ENCODE data around the gene CCDC32. TPM values are rescaled to one million over a fixed set of nuclear protein-coding genes. Genes with fewer than 3 reads are reported as not detected.

CCDC32 gene
- total and polyA plus RNA-seq, 2 of the 13 experiments (the other 11 are each of a cell fraction or from before 2014, with no cell fraction given) = 10.8 to 23.2 TPM

DNA sequence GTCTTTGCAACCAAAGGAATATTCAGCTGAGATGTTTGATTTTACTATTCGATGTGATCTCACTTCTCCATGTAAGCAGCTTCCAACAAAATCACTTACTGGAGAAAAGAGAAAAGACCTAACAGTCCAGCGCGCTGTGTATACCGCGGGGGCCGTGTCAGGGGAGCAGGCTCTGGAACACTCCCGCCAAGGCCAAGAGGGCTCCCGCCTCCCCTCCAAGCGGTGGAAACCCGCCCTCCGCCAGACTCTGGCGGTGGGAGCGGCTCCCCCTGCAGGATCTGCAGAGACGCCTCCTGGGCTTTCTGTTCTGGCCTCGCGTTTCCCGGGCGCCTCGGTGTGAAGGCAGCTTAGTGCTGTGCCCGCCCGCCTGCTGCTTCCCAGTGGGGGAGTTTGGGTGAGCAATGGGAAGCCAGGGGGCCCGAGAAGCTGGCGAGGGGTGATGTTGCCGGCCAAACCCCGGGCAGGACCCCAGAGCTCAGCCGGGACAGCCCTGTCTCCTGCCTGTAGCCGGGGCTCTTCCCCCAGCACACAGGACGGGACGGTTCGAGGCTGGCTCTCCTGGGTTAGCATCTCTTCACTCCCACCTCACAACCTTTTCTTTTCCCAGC is 57.8 kb downstream of the CCDC32 start (continued):
- TF ChIP-seq, protein P1, sequence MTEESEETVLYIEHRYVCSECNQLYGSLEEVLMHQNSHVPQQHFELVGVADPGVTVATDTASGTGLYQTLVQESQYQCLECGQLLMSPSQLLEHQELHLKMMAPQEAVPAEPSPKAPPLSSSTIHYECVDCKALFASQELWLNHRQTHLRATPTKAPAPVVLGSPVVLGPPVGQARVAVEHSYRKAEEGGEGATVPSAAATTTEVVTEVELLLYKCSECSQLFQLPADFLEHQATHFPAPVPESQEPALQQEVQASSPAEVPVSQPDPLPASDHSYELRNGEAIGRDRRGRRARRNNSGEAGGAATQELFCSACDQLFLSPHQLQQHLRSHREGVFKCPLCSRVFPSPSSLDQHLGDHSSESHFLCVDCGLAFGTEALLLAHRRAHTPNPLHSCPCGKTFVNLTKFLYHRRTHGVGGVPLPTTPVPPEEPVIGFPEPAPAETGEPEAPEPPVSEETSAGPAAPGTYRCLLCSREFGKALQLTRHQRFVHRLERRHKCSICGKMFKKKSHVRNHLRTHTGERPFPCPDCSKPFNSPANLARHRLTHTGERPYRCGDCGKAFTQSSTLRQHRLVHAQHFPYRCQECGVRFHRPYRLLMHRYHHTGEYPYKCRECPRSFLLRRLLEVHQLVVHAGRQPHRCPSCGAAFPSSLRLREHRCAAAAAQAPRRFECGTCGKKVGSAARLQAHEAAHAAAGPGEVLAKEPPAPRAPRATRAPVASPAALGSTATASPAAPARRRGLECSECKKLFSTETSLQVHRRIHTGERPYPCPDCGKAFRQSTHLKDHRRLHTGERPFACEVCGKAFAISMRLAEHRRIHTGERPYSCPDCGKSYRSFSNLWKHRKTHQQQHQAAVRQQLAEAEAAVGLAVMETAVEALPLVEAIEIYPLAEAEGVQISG (CRISPR knock-in tag; IDR thresholded peaks at IDR 0.05) = peak; percentile 40; the same call in 1 of the 2 replicates
- TF ChIP-seq SP2 (CRISPR knock-in tag; IDR thresholded peaks at IDR 0.05) = no peak
- no peak for TF ChIP-seq SYNCRIP (IDR thresholded peaks at IDR 0.05; ENCODE audit: insufficient read depth, low read depth, low read length)
- no peak for TF ChIP-seq ZNF761 (CRISPR knock-in tag; conservative IDR thresholded peaks at IDR 0.05)
- TF ChIP-seq, protein P2, sequence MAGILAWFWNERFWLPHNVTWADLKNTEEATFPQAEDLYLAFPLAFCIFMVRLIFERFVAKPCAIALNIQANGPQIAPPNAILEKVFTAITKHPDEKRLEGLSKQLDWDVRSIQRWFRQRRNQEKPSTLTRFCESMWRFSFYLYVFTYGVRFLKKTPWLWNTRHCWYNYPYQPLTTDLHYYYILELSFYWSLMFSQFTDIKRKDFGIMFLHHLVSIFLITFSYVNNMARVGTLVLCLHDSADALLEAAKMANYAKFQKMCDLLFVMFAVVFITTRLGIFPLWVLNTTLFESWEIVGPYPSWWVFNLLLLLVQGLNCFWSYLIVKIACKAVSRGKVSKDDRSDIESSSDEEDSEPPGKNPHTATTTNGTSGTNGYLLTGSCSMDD (CRISPR knock-in tag; IDR thresholded peaks at IDR 0.05) = no peak
- TF ChIP-seq, protein P3, sequence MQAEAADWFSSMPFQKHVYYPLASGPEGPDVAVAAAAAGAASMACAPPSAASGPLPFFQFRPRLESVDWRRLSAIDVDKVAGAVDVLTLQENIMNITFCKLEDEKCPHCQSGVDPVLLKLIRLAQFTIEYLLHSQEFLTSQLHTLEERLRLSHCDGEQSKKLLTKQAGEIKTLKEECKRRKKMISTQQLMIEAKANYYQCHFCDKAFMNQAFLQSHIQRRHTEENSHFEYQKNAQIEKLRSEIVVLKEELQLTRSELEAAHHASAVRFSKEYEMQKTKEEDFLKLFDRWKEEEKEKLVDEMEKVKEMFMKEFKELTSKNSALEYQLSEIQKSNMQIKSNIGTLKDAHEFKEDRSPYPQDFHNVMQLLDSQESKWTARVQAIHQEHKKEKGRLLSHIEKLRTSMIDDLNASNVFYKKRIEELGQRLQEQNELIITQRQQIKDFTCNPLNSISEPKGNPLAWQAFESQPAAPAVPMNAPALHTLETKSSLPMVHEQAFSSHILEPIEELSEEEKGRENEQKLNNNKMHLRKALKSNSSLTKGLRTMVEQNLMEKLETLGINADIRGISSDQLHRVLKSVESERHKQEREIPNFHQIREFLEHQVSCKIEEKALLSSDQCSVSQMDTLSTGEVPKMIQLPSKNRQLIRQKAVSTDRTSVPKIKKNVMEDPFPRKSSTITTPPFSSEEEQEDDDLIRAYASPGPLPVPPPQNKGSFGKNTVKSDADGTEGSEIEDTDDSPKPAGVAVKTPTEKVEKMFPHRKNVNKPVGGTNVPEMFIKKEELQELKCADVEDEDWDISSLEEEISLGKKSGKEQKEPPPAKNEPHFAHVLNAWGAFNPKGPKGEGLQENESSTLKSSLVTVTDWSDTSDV (CRISPR knock-in tag; IDR thresholded peaks at IDR 0.05) = 0 out of 2 replicates have a peak, but pooled peaks have one; percentile 50
- TF ChIP-seq HDAC1 (CRISPR knock-in tag; IDR thresholded peaks at IDR 0.05) = peak; percentile 51; the same call in 1 of the 2 replicates
- 0 out of 2 replicates have a peak, but pooled peaks have one; percentile 23 for TF ChIP-seq RXRA (CRISPR knock-in tag; IDR thresholded peaks at IDR 0.05)
- peak; percentile 64; the same call in 1 of the 2 replicates for TF ChIP-seq ZNF746 (CRISPR knock-in tag; IDR thresholded peaks at IDR 0.05)
- TF ChIP-seq, protein P4, sequence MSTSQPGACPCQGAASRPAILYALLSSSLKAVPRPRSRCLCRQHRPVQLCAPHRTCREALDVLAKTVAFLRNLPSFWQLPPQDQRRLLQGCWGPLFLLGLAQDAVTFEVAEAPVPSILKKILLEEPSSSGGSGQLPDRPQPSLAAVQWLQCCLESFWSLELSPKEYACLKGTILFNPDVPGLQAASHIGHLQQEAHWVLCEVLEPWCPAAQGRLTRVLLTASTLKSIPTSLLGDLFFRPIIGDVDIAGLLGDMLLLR (CRISPR knock-in tag; IDR thresholded peaks at IDR 0.05) = 0 out of 2 replicates have a peak, but pooled peaks have one; percentile 61
- no peak for TF ChIP-seq FIP1L1 (IDR thresholded peaks at IDR 0.05; ENCODE audit: borderline replicate concordance, insufficient read depth, low read depth, low read length)
- no peak for TF ChIP-seq NFYB (CRISPR knock-in tag; IDR thresholded peaks at IDR 0.05)
- peak; percentile 39; the same call in 1 of the 2 replicates for TF ChIP-seq POGZ (CRISPR knock-in tag; IDR thresholded peaks at IDR 0.05)
- TF ChIP-seq, protein P5, sequence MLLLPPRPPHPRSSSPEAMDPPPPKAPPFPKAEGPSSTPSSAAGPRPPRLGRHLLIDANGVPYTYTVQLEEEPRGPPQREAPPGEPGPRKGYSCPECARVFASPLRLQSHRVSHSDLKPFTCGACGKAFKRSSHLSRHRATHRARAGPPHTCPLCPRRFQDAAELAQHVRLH (CRISPR knock-in tag; IDR thresholded peaks at IDR 0.05; ENCODE audit: borderline replicate concordance, low read depth) = no peak
- peak; percentile 18; the same call in 1 of the 2 replicates for TF ChIP-seq SMC3 (IDR thresholded peaks at IDR 0.05; ENCODE audit: low read length)
- TF ChIP-seq, protein P6, sequence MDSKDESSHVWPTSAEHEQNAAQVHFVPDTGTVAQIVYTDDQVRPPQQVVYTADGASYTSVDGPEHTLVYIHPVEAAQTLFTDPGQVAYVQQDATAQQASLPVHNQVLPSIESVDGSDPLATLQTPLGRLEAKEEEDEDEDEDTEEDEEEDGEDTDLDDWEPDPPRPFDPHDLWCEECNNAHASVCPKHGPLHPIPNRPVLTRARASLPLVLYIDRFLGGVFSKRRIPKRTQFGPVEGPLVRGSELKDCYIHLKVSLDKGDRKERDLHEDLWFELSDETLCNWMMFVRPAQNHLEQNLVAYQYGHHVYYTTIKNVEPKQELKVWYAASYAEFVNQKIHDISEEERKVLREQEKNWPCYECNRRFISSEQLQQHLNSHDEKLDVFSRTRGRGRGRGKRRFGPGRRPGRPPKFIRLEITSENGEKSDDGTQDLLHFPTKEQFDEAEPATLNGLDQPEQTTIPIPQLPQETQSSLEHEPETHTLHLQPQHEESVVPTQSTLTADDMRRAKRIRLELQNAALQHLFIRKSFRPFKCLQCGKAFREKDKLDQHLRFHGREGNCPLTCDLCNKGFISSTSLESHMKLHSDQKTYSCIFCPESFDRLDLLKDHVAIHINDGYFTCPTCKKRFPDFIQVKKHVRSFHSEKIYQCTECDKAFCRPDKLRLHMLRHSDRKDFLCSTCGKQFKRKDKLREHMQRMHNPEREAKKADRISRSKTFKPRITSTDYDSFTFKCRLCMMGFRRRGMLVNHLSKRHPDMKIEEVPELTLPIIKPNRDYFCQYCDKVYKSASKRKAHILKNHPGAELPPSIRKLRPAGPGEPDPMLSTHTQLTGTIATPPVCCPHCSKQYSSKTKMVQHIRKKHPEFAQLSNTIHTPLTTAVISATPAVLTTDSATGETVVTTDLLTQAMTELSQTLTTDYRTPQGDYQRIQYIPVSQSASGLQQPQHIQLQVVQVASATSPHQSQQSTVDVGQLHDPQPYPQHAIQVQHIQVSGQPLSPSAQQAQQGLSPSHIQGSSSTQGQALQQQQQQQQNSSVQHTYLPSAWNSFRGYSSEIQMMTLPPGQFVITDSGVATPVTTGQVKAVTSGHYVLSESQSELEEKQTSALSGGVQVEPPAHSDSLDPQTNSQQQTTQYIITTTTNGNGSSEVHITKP (CRISPR knock-in tag; IDR thresholded peaks at IDR 0.05; ENCODE audit: low read depth) = no peak
